Fibroblast of the conjunctiva (primary cell): ENCODE data around the gene ADAT3.
"Not testable (repeated sequence)": the region's sequence is repeated elsewhere in the genome, so short reads cannot be mapped to it uniquely, and the experiment has no call there.

Experiments used
- DNase-seq: peaks from one replicate; pipeline ENCODE4 v3.0.0-alpha.2; 2010; ENCODE audit warnings: low read depth

ADAT3 gene

GRCh38 chr19:1882786-1883692 lies 22.2 kb upstream of the ADAT3 start:
- no peak for DNase-seq

DNA sequence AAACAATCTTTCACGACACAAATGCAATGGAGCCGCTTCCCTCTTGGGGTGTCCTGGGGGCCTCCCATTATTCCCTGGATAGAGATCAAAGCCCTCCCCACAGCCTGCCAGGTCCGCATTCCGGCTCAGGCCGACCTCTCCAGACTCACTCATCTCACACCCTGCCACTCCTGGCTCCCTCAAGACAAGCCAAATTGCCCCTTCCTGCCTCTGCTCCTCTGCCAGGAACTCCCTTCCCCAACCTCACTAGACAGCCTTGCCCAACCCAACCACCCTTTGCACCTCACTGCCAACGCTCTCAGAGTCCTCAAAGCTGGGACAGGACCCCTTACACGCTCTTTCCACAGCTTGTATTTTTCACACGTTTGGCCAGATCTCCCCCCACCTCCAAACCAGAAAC lies 21.4 kb upstream of the ADAT3 start:
- no peak for DNase-seq

GRCh38 chr19:1884291-1884718 lies 20.9 kb upstream of the ADAT3 start:
- no peak for DNase-seq

- DNase-seq: no peak
Measured at GRCh38 chr19:1884719-1885334, 20.4 kb upstream of the ADAT3 start.

- DNase-seq: peak; percentile 79
Measured at GRCh38 chr19:1885398-1886119, 19.6 kb upstream of the ADAT3 start, which contains the start of gene ABHD17A. Gene ABHD17A, minus strand, starts transcription at chr19:1885496. Its CDS starts 3,930 bp downstream, at chr19:1881566.

- not testable (repeated sequence) for DNase-seq
Measured at GRCh38 chr19:1886360-1886759, 18.8 kb upstream of the ADAT3 start.

DNA sequence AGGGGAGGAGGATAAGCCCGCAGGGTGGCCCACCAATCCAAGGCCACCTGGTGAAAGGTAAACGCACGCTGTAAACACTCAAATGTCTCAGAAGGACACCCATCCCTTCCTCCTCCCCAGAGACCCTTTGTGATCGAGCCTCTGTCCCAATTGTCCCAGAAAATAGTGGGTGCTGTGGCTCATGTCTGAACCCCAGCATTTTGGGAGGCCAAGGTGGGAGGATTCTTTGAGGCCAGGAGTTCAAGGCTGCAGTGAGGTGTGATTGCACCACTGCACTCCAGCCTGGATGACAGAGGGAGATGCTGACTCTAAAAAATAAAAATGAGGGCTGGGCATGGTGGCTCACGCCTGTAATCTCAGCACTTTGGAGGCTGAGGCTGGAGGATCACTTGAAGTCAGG lies 16.8 kb upstream of the ADAT3 start:
- DNase-seq: no peak

- no peak for DNase-seq
Measured at GRCh38 chr19:1889907-1890306, 15.3 kb upstream of the ADAT3 start.

GRCh38 chr19:1893791-1894190 lies 11.4 kb upstream of the ADAT3 start:
- no peak for DNase-seq

DNA sequence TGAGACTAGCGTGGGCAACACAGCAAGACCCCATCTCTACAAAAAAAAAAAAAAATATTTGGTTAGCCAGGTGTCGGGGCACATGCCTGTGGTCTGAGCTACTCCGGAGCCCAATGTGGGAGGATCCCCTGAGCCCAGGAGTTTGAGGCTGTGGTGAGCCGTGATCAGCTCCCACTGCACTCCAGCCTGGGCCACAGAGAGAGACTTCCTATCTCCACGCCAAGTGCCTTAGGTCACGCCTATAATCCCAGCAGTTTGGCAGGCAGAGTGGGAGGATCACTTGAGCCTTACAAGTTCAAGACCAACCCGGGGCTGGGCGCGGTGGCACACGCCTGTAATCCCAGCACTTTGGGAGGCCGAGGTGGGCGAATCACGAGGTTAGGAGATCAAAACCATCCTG lies 8.7 kb upstream of the ADAT3 start:
- DNase-seq: no peak

GRCh38 chr19:1901940-1902404 lies 3.2 kb upstream of the ADAT3 start:
- no peak for DNase-seq

GRCh38 chr19:1902923-1903322 lies 2.3 kb upstream of the ADAT3 start:
- no peak for DNase-seq

DNA sequence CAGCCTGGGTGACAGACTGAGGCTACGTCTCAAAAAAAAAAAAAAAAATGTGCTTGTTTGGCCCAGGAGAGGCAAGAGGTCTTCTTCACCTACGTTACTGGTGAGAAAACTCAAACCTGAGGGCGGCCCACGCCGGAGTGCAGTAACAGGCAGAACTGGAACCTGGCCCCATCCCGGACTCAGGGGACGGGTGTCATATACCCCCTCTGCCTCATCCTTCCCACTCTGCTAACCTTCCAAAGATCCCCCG lies 414 bp upstream of the ADAT3 start:
- no peak for DNase-seq

- DNase-seq: no peak
Measured at GRCh38 chr19:1905863-1906375, 720 bp downstream of the ADAT3 start.

- no peak for DNase-seq
Measured at GRCh38 chr19:1906985-1907562, 1.9 kb downstream of the ADAT3 start.

DNA sequence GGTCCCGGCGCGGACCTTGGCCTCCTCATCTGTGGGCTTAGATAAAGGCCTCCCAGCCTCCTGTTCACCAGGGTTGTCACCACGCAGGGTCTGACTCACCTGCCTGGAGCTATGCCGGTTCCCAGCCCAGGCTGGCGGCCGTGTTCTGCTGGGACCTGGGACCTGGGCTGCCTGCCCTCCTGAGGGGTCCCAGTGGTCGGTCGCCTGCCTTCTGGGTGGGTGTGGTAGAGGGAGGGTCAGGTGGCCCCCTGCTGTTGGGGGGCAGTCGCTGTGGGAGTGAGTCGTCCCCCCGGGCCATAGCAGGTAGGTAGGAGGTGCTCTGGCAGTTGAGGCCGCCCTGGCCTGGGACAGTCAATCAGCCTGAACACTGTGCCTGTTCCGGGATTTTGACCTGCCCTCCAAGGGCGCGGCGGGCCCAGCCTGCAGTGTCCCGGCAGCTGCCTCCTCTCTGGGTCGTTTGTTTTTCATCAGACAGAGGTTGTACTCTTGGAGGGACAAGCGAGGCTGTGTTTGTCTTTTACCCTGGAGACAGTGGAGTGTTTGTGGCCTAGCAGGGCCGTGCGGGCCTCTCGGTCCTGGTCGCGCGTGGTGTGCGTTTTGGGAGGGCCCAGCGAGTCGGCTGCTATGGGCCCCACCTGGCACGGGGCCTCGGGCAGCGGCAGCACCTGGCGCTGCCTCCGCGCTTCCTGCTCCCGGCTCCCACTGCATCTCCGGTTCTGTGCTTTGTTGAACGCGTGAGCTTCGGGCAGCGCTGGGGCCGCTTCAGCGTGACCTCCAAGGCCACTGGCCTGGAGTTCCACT lies 2.6 kb downstream of the ADAT3 start:
- no peak for DNase-seq

- DNase-seq: no peak
Measured at GRCh38 chr19:1908364-1908678, 3.1 kb downstream of the ADAT3 start.

DNA sequence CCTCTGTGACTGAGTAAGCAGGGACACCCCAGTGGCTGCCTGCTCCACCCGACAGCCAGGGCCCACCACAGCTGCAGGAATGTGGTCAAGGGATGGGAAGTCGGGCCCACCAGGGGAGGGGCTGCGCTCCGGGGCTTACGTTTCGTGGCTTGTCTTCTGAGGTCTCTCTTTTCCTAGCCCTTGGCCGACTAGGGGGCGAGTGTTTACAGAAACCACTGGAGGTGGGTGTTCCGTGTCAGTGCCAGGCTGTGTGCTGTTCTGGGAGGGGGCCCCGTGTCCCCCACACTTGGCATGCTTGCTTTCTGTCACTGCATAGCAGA lies 4.5 kb downstream of the ADAT3 start:
- no peak for DNase-seq

DNA sequence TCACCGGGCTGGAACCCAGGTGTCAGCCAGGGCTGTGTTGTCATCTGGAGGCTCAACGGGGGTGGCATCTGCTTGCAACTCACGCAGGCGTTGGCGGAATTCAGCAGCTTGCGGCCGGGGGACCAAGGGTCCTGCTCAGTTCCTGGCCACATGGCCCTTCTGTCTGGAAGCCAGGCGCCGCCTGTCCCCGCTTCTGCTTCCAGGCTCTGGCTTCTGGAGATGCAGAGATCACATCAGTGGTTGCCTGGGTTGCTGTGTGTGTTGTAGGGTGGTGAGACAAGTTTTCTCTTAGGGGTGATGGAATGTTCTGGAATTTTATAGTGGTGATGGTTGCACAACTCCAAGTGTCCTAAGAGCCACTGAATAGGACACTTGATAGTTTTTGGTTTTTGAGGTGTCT lies 5.0 kb downstream of the ADAT3 start:
- no peak for DNase-seq

- no peak for DNase-seq
Measured at GRCh38 chr19:1911098-1911497, 5.9 kb downstream of the ADAT3 start.

DNA sequence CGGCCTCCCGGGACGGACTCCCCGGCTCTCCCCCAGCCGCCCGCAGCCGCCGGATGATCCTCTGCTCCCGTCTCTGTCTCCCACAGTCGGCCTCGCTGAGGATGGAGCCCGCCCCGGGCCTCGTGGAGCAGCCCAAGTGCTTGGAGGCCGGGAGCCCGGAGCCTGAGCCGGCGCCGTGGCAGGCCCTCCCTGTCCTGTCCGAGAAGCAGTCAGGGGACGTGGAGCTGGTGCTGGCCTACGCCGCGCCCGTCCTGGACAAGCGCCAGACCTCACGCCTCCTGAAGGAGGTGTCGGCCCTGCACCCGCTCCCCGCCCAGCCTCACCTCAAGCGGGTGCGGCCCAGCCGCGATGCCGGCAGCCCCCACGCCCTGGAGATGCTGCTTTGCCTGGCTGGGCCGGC lies 6.8 kb downstream of the ADAT3 start:
- DNase-seq: no peak
